GM18907 (cell line): ENCODE measurements around the gene GAK.
"Not testable (repeated sequence)": the region's sequence is repeated elsewhere in the genome, so short reads cannot be mapped to it uniquely, and the experiment has no call there.

Experiments
- ATAC-seq: cut with Tn5 transposase; IDR thresholded peaks from one replicate; pipeline ENCODE4 v1.9.1; 2021; ENCODE audit warnings: mild to moderate bottlenecking, moderate library complexity; ENCODE audit not compliant: unreplicated experiment

The GAK gene

GRCh38 chr4:953574-953915 is 21.4 kb upstream of the GAK start:
- ATAC-seq, result no peak

- no peak for ATAC-seq
Observed at GRCh38 chr4:952881-953573, 20.9 kb upstream of the GAK start.

GRCh38 chr4:951594-952468 is 19.7 kb upstream of the GAK start:
- ATAC-seq, result no peak

GRCh38 chr4:951186-951585 is 19.1 kb upstream of the GAK start:
- ATAC-seq, result no peak

- ATAC-seq, result no peak
Observed at GRCh38 chr4:950136-951020, 18.3 kb upstream of the GAK start.

GRCh38 chr4:949656-950055 is 17.5 kb upstream of the GAK start:
- no peak for ATAC-seq

GRCh38 chr4:948936-949300 is 16.8 kb upstream of the GAK start:
- ATAC-seq, result no peak

- ATAC-seq, result no peak
Observed at GRCh38 chr4:948101-948935, 16.2 kb upstream of the GAK start.

- ATAC-seq, result no peak
Observed at GRCh38 chr4:947491-947971, 15.4 kb upstream of the GAK start.

- ATAC-seq, result no peak
Observed at GRCh38 chr4:946517-947471, 14.7 kb upstream of the GAK start.

- ATAC-seq, result no peak
Observed at GRCh38 chr4:946103-946450, 14.0 kb upstream of the GAK start.

- no peak for ATAC-seq
Observed at GRCh38 chr4:945274-946102, 13.4 kb upstream of the GAK start.

GRCh38 chr4:939508-939907 is 7.4 kb upstream of the GAK start:
- ATAC-seq, result not testable (repeated sequence)

GRCh38 chr4:932713-933070 is 576 bp upstream of the GAK start:
- ATAC-seq, result peak; percentile 2

- no peak for ATAC-seq
Observed at GRCh38 chr4:931194-931959, 739 bp downstream of the GAK start.

GRCh38 chr4:930827-931193 is 1.3 kb downstream of the GAK start:
- no peak for ATAC-seq

- no peak for ATAC-seq
Observed at GRCh38 chr4:930028-930551, 2.0 kb downstream of the GAK start.
